HG02885 (cell line): Measurements from ENCODE around the gene NELFB.

Experiments used
- ATAC-seq: cut with Tn5 transposase; IDR thresholded peaks from one replicate; pipeline ENCODE4 v1.9.1; 2021; ENCODE audit warnings: mild to moderate bottlenecking; ENCODE audit not compliant: unreplicated experiment, poor library complexity

NELFB gene

DNA sequence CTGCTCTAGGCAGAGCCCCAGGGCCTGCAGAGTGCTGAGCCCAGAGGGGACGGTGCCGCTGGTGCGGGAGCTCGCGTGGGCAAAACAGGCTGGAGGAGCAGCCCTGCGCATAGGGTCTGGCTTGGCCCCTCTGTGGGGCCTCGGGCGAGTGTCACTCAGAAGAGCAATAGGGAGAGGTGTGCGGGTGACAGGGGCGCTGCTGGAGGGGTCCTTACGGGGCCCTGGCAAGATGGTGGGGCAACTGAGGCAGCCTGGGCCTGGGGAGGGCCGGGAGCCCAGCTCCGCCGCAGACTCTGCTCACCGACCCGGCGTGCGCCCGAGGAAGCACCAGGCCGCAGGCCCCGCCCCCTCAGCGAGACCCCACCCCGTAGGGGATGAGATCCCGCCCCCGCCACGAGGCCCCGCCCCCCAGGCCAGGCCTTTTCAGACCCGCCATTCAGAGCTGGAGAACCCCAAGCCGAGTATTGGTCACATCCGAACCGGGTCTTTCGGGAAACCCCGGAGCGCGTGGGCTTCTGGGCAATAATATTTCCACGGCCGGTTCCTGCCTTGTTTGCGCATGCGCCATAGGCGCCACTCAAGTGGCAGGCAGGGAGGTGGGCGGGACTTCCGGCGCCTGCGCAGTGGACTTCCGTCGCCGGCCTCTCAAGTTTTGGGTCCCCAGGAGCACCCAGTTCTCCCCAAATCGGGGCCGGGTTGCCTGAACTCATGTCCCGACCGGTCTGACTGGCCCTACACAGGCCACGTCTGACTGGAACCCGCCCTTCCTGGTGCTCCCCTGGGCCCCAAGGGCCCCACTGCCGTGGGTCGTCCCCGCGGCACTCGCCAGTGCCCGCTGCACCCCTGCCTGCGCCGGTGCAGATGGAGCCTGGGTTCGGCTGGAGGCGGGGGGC is 31.8 kb upstream of the NELFB start:
- peak; percentile 80 for ATAC-seq

DNA sequence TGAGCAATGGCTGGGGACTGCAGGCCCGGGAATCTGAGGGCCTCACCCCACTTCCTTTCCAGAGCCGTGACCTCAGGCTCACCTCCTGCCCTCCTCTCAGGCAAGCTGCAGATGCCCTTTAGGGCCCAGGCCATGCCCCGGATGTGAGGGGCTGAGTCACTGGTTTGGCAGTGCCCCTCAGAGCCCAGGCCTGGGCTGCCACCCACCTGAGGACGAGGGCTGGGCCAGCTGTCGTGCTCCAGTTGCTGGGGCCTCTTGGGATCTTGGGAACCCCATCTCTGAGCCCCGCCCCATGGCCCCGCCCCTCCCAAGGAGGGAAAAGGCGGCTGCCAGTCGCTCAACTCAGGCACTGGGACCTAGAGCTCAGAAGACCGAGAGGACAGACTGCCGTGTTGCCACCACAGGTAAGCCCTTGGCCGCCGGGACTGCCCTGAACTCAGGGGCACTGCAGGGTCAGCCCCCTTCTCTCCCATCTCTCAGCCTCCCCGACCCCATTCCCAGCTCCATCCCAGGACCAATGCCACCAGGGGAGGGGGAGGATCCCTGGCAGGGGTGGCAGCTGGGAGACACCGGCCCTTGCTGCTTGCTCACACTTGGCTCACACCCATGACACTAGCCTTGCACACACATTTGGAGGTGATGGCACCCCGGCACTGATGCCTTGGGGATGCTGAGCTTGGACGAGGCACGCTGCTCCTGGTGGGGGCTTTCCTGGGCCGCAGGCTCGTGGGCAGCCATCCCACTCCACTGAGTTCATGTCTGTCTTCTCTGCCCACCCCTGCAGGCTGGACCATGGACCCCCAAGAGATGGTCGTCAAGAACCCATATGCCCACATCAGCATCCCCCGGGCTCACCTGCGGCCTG is 30.1 kb upstream of the NELFB start, which contains the start of gene CYSRT1:
Gene CYSRT1 (plus strand): TSS at position 345 of the 865 bp plus-strand sequence. CDS start 448 bp downstream, at position 793.
- no peak for ATAC-seq

DNA sequence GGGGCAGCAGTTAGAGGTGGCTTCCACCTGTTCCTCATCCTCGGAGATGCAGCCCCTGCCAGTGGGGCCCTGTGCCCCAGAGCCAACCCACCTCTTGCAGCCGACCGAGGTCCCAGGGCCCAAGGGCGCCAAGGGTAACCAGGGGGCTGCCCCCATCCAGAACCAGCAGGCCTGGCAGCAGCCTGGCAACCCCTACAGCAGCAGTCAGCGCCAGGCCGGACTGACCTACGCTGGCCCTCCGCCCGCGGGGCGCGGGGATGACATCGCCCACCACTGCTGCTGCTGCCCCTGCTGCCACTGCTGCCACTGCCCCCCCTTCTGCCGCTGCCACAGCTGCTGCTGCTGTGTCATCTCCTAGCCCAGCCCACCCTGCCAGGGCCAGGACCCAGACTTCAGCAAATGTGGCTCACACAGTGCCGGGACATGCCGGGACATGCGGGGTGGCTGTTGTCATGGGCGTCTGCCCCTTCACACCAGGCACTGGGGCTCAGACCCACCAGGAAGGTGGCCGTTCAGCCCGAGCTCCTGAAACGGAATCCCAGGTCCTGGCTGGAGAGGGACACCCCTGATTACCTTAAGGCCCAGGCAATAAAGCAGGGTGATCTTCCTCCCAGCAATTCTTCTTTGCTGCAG is 29.3 kb upstream of the NELFB start:
- ATAC-seq: no peak

DNA sequence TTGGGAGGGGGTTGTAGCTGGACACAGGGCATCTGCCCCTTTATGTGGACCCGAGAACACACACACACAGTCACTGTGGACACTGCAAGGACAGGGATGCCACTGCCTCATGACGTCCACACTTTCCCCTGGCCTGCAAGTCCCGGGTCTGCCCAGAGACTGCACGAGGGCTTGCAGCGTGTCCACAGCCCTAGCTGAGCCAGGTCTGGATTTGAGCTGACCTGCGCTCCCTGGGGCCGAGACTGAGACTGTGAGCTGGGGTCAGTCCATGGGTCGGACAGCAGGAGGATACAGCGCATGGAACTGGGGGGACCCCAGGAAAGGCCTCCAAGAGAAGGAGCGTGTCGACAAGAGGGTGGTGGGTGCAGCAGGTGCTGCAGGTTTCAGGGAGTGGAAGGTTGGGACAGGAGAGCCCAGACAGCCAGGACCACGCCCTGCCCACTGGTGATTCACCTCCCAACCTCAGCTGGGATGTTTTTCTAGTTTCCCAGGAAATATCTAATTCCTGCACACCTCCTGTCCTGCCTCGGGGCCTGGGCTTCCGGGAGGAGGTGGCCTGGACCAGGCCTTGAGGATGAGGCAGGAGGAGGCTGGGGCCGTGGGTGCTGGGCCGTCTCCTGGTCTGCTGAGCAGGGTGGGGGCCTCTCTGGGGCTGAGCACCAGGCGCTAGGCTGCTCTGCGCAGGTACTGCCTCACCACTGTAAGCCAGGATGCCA is 28.6 kb upstream of the NELFB start:
- ATAC-seq: no peak

DNA sequence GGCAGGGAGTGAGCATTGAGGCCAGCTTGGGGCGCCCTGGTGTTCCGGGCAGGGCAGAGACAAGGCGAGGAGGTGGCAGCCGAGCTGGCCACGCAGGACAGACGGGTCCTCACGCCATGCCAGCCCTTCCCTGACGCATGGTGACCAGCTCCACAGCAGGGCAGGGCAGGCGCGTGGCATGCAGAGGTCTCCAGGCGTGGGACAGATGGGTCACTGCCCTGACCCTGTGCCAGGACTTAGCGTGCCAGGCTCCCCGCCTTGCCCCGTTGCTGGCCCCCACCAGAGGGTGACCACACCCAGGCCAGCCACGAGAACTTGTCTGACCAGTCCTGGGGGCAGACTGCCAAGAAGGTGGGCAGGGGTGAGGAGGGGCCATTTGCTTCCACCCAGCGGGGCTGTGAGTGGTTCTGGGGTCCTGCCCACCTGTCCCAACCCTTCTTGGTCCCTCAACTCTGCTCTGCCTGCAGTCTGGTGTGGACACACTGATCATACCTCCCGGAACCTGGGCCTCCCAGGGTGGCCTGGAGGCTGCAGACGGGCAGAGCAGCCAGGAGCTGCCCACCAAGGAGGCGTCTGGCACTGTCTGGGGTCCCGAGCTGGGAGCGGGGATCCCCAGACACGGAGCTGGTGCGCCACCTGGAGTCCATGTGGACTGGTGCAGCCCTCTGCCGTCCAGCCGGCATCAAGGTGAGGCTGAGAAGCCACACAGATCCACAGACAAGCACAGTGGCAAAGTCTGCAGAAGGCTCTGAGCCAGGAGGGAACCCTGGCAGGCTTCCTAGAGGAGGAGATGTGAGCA is 27.9 kb upstream of the NELFB start, which contains the start of gene RNF224:
Gene RNF224 (plus strand): TSS at position 449 of the 799 bp plus-strand sequence. CDS start 834 bp downstream, outside the sequence.
- ATAC-seq: no peak

DNA sequence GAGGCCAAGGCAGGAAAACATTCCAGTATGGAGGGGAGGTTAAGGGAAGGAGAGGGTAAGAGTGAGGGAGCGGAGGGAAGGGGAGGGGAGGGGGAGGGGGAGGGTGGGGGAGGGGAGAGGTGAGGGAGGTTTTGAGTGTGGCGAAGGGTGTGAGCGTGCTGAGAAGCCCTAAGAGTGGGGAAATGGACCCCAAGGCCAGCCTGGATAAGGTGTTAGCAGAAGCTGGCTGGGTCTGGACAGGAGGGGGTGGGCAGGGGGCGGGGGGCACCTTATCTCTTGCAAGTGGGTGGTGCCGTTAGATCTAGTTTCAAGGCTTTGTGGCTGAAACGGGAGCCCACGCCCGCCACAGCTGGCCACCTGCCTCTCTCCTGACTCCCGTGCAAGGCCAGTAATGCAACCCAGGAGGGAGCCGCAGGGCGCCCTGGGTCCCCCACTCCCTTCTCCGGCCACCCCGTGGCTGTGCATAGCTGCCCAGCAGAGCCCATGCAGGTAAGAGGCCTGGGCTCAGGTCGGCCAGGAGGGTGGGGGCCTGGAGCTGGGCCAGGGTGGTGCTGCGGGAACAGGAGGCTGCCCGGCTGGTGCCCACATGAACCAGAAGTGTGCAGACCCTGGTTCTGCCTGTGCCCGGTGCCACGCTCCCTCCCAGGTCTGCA is 27.1 kb upstream of the NELFB start:
- no peak for ATAC-seq

DNA sequence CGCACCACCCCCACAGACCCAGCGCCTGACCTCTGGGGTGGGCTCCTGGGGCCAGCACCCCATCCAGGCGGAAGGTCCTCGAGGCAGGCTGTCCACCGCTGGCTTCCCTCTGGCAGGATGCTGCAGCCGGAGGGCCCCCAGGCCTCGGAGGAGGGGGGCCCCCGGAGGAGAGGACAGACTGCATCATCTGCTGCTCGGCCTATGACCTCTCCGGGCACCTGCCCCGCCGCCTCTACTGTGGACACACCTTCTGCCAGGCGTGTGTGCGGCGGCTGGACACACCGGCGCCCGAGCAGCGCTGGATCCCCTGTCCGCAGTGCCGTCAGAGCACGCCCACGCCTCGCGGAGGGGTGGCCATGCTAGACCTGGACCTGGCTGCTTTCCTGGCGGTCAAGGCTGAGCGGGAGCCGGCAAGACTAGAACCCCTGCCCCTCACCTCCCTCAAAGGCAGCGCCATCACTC is 26.6 kb upstream of the NELFB start:
- ATAC-seq: no peak

DNA sequence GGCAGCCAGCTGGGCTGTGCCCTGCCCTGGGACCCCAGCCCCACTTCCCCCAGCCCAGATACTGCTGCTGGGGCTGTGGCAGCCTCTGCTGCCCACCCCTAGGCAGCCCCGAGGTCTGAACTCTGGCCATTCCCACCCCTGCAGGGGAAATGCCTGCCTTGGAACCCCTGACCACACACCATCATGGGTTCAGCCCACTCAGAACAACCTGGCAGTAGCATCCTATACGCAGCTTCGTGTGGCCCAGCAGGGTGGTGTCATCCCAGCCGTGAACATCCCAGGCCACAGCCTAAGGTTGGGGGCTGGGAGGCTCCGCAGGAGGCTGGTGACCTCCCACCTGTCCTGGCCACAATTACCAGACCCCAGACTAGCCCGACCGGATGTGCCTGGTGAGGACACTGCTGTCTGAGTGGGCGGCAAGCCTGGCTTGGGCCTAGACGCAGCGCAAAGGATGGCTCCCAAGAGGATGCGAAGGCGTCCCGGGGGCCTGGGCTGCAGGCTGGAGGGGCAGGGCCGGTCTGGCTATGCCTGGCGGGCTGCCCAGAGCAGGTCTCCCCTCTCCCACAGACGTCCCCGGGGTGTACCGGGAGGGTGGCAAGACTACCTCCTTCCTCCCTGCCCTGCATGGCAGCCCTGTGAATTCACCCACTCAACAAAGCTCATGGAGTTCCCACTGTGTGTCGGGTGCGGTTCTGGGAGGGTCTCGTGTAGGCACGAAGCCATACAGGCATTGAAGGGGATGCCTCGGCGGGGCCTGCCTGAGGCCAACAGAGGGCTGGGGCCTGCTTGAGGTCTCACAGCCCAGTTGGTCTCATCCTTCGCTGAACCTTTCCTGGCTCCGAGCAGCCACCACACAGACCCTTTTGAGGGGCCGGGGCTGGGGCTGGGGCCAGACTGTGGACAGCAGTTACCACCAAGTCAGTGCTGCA is 25.9 kb upstream of the NELFB start:
- ATAC-seq: no peak

DNA sequence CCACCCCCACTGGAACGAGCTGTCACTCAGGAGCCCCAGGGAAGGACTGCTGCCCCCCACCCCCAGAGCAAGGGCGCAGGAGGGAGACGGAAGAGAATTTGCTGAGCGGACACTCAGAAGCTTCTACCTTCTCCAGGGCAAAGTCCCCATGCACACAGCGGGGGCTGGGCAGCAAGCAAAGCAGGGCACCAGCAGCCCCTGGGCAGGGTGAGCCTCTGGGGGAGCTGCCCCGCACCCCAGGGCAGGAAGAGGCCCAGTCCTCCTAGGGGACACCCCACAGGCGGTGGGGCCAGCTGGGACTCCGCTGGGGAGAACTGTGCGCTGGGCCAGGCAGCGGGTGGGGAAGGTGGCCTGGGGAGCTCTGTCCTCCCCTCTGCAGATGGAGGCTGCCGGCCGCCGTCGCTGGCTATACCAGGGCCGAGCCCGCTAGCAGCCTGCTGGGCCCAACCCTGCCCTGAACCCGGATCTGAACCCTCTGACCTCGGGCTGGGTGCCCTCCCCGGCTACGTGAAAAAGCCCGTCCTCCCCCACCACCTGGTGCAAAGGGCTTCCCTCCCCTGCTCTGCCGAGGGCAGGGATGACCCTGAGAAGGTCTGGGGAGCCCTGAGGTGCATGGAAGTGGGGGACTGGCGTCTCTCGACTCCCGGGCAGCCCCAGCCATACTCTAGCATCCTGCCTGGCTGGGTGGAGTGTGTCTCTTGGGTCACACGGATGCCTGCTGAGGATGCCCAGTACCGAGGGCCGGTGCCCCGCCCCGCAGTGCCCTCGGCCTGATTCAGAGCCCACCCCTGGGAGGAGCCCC is 25.0 kb upstream of the NELFB start:
- ATAC-seq: no peak

DNA sequence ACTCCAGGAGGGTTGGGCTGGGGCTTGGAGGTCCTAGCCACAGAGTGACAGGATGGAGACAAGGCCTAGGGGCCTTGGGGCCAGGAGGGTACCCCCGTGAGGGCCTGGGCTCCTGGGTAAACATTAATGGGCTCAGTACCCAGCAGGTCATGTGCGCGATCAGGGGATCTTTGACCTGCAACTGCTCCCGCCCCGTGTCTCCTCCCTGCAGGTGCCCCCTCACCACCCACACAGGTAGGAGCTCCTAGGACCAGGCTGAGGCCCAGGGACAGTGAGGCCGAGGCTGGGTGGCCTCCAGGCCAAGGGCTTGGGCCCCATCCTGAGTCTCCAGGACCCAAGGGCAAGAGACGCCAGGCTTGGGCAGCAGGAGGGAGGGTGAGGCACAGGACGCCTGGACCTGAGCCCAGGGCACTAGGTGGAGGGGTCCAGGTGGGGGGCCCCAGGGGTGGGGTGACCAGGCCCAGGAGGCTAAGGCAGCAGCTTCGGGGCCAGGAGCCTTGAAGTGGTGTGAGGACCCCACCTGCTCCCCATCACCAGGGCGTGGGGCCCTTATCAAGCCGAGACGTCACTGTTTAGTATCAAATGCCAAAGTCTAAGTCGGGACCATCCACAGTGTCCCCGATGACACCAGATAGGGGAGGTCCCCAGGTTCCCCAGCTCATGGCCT is 24.3 kb upstream of the NELFB start, which contains the start of gene SLC34A3:
Gene SLC34A3 (plus strand): TSS at position 197 of the 667 bp plus-strand sequence. CDS start 802 bp downstream, outside the sequence.
- ATAC-seq: no peak

DNA sequence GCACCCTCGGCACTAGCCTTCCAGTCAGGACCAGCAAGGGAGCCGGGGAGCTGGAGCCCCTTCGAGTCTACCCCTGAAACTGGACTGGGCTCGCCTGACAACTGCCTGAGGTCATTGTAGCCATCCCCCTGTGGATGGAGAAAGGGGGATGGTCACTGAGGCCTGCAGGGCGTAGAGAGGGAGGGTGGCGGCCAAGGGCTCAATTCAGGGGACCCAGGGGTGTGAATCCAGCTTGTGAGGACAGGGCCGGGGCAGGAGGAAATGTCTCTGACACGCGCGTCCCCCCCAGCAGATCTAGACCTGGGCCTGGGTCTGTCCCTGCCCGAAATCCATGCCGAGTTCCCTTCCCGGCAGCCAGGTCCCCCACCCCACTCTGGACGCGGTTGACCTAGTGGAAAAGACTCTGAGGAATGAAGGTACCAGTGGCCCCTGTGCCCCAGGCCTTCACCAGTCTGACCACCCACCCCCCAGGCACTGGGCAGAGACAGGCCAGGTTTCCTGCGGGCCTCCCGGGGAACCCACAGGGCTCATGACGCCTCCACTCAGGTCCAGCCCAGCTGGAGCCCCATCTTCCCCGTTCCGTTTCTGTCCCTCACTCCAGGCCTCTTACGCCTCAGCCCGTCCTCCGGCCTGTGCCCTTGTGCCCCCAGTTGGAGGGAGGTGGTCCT is 23.6 kb upstream of the NELFB start:
- no peak for ATAC-seq

DNA sequence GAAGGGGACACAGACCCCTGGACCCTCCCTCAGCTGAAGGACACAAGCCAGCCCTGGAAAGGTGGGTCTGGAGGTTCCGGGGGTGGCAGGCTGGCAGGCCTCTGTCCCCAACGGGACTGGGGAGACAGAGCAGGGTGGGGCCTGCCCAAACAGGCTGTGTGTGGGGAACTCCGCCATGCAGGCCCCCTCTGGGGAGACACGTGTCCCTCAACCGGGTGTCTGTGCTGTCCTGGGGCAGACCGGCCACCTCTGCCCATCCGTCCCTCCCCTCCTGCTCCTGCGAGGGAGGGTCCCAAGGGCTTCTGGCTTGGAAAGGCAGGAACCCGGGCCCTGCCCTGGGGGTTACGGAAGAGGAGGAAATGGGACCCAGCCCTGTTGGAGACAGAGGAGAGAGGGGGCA is 23.0 kb upstream of the NELFB start:
- no peak for ATAC-seq

DNA sequence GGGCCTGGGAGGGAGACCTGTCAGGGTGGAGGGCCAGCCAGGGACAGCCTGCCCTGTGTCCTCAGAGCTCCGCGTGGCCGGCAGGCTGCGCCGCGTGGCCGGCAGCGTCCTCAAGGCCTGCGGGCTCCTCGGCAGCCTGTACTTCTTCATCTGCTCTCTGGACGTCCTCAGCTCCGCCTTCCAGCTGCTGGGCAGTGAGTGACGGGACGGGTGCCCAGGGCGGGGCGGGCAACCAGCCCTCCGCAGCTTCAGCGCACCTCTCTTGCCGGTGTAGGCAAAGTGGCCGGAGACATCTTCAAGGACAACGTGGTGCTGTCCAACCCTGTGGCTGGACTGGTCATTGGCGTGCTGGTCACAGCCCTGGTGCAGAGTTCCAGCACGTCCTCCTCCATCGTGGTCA is 22.6 kb upstream of the NELFB start:
- ATAC-seq: no peak

DNA sequence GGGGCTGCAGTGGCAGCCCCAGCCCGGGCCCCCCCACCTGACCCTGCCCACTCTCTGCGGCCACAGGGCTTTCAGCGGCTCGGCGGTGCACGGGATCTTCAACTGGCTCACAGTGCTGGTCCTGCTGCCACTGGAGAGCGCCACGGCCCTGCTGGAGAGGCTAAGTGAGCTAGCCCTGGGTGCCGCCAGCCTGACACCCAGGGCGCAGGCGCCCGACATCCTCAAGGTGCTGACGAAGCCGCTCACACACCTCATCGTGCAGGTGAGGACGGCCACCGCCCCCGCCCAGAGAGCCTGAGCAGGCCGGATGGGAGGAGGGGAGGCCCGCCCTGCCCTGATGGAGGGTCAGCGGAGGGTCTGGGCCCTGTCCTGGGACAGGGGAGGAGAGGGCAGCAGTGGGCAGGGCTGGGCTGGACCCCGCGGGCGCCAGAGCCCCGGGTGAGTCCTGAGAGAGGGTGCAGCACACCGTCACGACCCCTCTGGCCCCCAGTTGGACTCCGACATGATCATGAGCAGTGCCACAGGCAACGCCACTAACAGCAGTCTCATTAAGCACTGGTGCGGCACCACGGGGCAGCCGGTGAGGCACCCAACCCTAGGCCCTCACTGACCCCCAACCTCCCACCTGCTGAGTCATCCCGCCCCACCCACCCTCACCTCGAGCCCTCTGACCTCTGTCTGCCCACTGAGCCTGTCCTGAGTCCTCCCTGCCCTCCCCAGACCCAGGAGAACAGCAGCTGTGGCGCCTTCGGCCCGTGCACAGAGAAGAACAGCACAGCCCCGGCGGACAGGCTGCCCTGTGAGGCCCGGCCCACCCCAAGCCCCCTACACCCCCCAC is 21.8 kb upstream of the NELFB start:
- no peak for ATAC-seq
